GM21723 (cell line): ENCODE measurements around the gene GRK3.

Experiments
- ATAC-seq: cut with Tn5 transposase; IDR thresholded peaks from one replicate; pipeline ENCODE4 v1.9.1; 2021; ENCODE audit warnings: mild to moderate bottlenecking, moderate library complexity; ENCODE audit not compliant: unreplicated experiment

GRK3 gene

DNA sequence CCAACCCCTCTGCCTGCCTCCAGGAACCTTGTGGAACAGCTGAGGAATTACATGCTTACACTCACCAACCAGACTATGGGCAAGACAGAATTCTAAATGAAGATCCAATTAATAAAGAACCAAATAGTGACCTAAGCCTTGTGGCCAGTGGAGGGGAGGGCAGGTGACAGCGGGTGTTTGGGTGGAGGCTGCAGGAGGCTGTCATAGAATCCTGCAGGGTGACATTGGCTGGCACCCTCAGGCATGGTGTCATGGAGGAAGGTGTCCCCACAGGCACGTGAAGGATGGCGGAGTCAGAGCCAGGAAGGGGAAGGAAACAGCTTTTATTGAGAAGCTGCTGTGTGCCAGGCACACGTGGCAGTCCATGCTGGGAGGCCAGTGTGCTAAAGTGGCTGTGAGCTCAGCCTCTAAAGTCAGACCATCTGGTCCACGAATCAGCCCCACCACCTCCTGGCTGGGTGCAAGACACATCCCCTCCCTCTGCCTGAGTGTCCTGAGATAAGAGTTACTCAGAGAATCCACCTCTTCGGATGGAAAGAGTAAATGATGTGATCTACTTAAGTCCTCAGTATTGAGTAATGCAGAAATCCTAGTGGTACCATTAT is 186.2 kb downstream of the GRK3 start:
- no peak for ATAC-seq

DNA sequence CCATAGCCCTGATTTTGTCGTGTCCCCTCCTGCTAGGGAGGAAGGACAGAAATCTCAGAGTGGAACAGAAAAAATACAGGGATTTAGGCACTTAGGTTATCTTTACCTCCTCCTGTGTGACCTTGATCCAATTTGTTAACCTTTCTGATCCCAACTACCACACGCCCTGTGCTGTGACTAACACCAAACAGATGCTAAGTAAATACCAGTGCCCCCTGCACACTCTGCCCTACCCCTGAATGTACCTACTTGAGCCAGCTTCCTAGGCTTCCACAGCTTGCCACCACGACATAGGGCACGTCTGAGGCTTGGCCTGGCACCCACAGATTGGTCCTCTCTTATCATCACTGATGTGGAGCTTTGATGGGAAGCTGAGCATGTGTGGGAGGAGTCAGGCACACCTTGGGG is 186.7 kb downstream of the GRK3 start:
- ATAC-seq: no peak

DNA sequence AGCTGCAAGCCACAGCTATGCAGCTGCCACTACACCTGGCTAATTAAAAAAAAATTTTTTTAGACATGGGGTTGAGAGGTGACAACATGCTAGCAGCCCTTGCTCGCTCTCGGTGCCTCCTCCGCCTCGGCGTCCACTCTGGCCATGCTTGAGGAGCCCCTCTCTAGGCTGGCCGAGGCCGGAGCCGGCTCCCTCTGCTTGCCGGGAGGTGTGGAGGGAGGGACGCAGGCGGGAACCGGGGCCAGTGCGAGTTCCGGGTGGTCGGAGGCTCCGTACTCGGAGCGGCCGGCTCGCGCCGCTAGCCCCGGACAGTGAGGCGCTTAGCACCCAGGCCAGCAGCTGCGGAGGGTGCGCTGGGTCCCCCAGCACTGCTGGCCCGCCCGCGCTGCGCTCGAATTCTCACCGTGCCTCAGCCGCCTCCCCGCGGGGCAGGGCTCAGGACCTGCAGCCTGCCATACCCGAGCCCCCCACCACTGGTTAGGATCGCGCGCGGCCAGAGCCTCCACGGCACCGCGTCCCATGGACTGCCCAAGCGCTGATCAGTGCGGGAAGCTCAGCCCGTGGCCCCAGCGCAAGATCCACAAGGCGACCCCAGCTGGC is 188.2 kb downstream of the GRK3 start:
- no peak for ATAC-seq

DNA sequence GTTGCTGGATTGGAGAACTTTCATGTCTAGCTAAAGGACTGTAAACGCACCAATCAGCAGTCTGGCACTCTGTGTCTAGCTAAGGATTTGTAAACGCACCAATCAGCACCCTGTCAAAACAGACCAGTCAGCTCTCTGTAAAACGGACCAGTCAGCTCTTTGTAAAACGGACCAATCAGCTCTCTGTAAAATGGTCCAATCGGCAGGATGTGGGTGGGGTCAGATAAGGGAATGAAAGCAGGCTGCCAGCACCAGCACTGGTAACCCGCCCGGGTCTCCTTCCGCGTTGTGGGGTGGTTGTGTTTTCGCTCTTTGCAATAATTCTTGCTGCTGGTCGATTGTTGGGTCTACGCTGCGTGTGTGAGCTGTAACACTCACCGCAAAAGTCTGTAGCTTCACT is 188.8 kb downstream of the GRK3 start:
- ATAC-seq: no peak

- no peak for ATAC-seq
Observed at GRCh38 chr22:25754527-25755202, 190.2 kb downstream of the GRK3 start.

- ATAC-seq: no peak
Observed at GRCh38 chr22:25757686-25758085, 193.2 kb downstream of the GRK3 start.

GRCh38 chr22:25758316-25758715 is 193.8 kb downstream of the GRK3 start:
- no peak for ATAC-seq

GRCh38 chr22:25759825-25760231 is 195.4 kb downstream of the GRK3 start:
- no peak for ATAC-seq

- ATAC-seq: no peak
Observed at GRCh38 chr22:25760294-25760693, 195.8 kb downstream of the GRK3 start.

GRCh38 chr22:25760848-25761595 is 196.5 kb downstream of the GRK3 start:
- ATAC-seq: no peak

GRCh38 chr22:25762147-25762546 is 197.7 kb downstream of the GRK3 start:
- ATAC-seq: no peak

DNA sequence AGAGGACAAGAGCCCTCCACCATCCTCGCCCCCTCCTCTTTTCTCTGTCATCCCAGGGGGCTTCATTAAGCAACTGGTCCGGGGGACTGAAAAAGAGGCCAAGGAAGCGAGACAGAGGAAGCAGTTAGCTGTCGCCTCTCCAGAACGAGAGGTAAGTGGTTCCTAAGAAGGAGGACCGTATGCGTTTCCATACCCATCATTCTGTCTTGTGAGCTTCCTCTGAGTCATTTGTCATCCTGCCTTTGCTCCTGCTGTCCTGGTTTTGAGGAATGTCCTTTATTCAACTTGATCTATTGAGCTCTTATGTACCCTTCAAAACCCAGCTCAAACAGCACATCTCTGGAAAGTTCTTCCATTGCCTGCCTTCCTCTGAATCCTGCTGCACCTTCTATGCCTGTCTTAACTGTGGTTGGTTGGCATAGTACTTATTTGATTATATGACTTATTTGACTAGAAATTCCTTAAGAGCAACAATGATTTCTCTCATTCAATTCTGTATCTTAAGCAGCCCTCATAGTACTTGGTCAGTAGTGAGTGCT is 198.8 kb downstream of the GRK3 start:
- ATAC-seq: no peak

DNA sequence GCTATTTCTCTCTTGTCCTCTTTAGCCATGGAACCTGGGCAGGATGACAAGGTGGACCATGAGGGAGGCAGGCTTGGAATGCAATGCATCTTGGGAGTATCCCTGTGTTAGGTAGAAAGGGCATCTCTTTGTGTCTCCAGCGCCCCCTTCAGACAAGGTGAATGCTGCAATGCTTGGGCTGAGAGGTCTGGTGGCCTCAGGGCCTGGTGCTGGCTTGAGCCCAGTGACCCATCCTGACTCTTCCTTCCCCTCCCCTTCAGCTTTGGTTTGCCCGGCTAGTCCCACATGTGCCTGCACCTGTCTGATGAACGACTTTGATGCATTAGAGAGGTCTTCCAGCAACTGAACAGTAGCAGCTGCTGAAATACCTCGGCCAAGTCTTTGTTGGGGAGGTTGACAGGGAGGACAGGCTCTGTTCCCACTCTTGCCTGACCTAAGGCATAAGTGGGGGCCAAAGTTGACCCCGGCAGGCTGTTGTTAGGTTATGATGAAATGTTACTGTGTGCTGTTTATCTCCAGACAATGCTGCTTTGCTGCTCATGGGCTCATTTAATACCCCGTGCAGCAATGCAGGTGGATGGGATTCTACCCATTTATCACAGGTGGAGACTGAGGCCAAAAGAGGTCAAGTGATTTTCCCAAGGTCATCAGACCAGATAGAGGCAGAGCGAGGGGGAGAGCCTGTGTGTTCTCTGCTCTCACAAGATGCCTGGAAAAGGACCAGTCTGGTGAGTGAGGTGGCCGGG is 200.0 kb downstream of the GRK3 start:
- no peak for ATAC-seq

GRCh38 chr22:25765016-25765367 is 200.5 kb downstream of the GRK3 start:
- no peak for ATAC-seq

GRCh38 chr22:25765801-25766200 is 201.3 kb downstream of the GRK3 start:
- ATAC-seq: no peak

DNA sequence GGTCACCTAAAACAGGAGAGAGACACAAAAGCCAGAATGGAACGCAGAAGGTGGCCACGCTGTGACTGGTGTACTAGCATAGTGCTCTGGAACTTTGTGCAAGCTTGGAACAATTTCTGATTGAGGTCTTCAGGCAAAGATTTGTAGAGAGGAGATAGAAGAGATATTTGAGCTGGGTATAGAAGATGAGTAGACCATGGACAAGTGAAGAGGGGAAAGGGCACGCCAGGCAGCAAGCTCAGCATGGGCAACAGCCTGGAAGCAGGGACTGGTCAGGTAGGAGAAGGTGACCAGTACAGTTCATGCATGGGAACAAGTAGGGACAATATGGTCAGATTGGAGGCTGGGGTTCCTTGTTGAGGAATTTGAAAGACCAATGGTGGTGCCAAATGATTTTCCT is 201.9 kb downstream of the GRK3 start:
- ATAC-seq: no peak

DNA sequence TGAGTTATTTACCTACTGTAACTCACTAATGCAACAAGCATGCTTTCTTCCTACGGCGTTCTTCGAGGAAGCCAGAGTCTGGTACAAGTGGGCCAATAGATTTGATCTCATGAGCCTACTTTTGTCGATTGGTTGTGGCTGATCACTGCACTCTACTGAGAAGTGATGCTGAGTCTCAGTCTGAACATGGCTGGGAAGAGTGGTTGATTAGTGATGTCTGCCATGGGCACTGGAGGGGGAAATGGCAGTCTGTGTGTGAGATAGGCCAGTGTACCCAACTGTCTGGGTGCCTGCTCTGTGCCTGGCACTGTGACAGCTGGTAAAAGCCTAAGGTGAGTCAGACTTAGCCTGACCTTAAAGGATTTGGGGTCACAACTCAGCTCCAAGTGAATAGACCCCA is 205.9 kb downstream of the GRK3 start:
- no peak for ATAC-seq

DNA sequence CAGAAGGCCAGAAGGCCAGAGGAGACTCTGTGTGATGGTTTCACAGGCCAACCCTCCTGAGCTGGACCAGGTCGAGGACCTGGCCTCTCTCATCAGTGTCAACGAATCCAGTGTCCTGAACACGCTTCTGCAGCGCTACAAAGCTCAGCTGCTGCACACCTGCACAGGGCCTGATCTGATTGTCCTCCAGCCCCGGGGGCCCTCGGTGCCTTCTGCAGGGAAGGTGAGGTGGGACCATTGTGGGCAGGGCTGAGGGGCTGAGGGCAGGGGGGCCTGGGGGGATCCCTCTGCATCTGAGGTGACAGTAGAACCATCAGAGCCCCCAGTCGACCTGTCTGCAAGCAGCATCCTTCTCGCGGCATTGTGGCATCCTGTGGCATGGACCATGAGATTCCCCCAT is 207.8 kb downstream of the GRK3 start:
- ATAC-seq: no peak

- ATAC-seq: no peak
Observed at GRCh38 chr22:25774575-25775026, 210.1 kb downstream of the GRK3 start.

GRCh38 chr22:25775531-25775930 is 211.1 kb downstream of the GRK3 start:
- ATAC-seq: no peak

- ATAC-seq: no peak
Observed at GRCh38 chr22:25777411-25777810, 212.9 kb downstream of the GRK3 start.
